Pancreas (tissue), 10 donors: ENCODE measurements around the gene IL36B. TPM values are rescaled to one million over a fixed set of nuclear protein-coding genes. Genes with fewer than 3 reads are reported as not detected.

Source experiments
- ATAC-seq, 4 donors: fragments of 200-7000 bp; cut with Tn5 transposase; one replicate each; pipeline versions ENCODE4 v1.8.0 to v1.9.1; 2020; ENCODE audit warnings: mild to moderate bottlenecking in 4 of 4, moderate library complexity in 4 of 4
- DNase-seq, 6 donors: peaks; one replicate each; pipeline ENCODE4 v3.0.0-alpha.2; 2020
- FAIRE-seq: peaks from 2 replicates; lab custom pipeline; 2012; peaks lifted over from hg19 to GRCh38; lab: Jason Lieb, UNC
- H3K27ac ChIP-seq, 4 donors: fragments of 200-600 bp; sonication (generic); 1 replicate in 3 of 4; 2 replicates in 1 of 4; pipeline versions ENCODE4 v1.5.0 to v1.8.0; 2020
- H3K27me3 ChIP-seq, 4 donors: fragments of 200-600 bp; one replicate each; pipeline ENCODE4 v1.8.0; 2021
- H3K36me3 ChIP-seq, 3 donors: fragments of 200-600 bp; sonication (generic) in 1 of 3; one replicate each; pipeline versions ENCODE4 v1.5.0 to v1.8.0; 2020 to 2021
- H3K4me1 ChIP-seq, 3 donors: fragments of 200-600 bp; one replicate each; pipeline ENCODE4 v1.8.0; 2021
- H3K4me3 ChIP-seq, 4 donors: fragments of 200-600 bp; sonication (generic) in 2 of 4; one replicate each; pipeline versions ENCODE4 v1.5.0 to v1.8.0; 2020 to 2021
- H3K9me3 ChIP-seq, 4 donors: fragments of 200-600 bp; one replicate each; pipeline ENCODE4 v1.8.0; 2021
- WGBS, 2 donors: extraction: QIAGEN DNeasy Blood & Tissue Kit; methylation state at CpG; one replicate each; pipeline ENCODE4 v1.1.7; 2013; 5-methylcytosine and 5-hydroxymethylcytosine counted together
- intact Hi-C, 3 donors: fragments of 100-400 bp; cut with DNase I; formaldehyde crosslinking; loops; one replicate each; pipeline versions ENCODE4 v1.11.1 to v1.14.2; 2022
- polyA plus RNA-seq, 2 donors: library from polyadenylated mRNA; stranded (reverse); fragments of 200-250 nt; gene quantifications; one replicate each; pipeline ENCODE4 v1.2.3, GENCODE V29; 2013
- total RNA-seq, 6 donors: library from RNA; stranded (reverse); fragmentation: NEBNext Ultra II Directional in 4 of 6; extraction: Animal tissue kit (Norgen Biotek cat#: 25700) in 4 of 6; gene quantifications; one replicate each; pipeline versions ENCODE4 v1.2.1 to v1.2.4, GENCODE V29; 2021 to 2023
- TF ChIP-seq, protein P1 (sequence below), 4 donors: fragments of 200-600 bp; sonication (generic) in 3 of 4; IDR thresholded peaks; one replicate each; pipeline versions ENCODE4 v1.5.0 to v1.8.0; 2021; ENCODE audit warnings: antibody characterized with exemption in 4 of 4
- donor health status: healthy with polysubstance abuse.
- donor health status: DM: no; HTN: no; CAD: no; lungs with moderate emphysema.
- donor health status: DM: no; HTN: no; CAD: no.
- donor health status: control.
- donor health status: control.
- donor health status: Bipolar disorder and iron deficiency.
- donor health status: DM: yes; HTN: yes; CAD: no.
- donor health status: DM: no; HTN: no; CAD: no.
- donor health status: DM: no; HTN: no; CAD: no.
- donor health status: DM: yes; HTN: yes; CAD: no.

IL36B gene
- total and polyA plus RNA-seq, 8 donors, result not detected

DNA sequence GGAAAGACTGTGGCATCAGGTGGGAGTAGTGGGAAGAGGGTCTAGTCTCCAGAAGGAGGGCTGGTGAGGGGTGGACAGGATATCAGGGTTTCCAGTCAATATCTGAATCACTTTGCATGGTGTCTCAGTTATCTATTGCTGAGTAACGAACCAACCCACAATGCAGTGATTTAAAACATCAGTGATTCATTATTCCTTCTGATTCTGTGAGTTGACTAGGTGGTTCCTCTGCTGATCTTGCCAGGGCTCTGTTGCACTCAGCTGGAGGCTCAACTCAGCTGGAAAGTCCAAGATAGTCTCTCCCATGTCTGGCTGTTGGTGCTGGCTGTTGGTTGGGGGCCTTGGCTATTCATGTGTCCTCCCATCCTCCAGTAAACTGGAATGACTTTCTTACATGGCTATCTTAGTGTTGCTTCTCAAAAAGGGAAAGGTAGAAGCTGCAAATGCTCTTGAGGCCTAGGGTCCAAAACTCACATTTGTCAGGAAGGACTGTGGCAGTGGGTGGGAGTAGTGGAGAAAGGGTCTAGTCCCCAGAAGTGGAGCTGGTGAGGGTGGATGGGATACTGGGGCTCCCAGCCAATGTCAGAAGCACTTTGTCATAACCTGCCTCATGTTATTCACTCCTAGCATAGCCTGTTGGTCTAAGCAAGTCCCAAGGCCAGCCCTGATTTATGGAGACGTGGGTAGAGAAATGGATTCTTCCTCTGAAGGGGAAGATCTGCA lies 29.0 kb upstream of the IL36B start:
- FAIRE-seq, result no peak
- Histone ChIP-seq H3K4me3 (no peak overlapping the region), H3K27ac (no peak overlapping the region), H3K27me3 (no peaks in the 10 kb centered on the region), H3K4me1 (no peaks in the 10 kb centered on the region), H3K9me3 (no peaks in the 10 kb centered on the region), H3K36me3 (no peaks in the 10 kb centered on the region)
- no peak for DNase-seq
- TF ChIP-seq, protein P1, sequence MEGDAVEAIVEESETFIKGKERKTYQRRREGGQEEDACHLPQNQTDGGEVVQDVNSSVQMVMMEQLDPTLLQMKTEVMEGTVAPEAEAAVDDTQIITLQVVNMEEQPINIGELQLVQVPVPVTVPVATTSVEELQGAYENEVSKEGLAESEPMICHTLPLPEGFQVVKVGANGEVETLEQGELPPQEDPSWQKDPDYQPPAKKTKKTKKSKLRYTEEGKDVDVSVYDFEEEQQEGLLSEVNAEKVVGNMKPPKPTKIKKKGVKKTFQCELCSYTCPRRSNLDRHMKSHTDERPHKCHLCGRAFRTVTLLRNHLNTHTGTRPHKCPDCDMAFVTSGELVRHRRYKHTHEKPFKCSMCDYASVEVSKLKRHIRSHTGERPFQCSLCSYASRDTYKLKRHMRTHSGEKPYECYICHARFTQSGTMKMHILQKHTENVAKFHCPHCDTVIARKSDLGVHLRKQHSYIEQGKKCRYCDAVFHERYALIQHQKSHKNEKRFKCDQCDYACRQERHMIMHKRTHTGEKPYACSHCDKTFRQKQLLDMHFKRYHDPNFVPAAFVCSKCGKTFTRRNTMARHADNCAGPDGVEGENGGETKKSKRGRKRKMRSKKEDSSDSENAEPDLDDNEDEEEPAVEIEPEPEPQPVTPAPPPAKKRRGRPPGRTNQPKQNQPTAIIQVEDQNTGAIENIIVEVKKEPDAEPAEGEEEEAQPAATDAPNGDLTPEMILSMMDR (IDR thresholded peaks at IDR 0.05), result no peak
- intact Hi-C loops, result no loop called here
- WGBS, 2 donors, result 74 to 86% methylated on average over 2 of the region's 2 CpGs
- no peak for ATAC-seq

DNA sequence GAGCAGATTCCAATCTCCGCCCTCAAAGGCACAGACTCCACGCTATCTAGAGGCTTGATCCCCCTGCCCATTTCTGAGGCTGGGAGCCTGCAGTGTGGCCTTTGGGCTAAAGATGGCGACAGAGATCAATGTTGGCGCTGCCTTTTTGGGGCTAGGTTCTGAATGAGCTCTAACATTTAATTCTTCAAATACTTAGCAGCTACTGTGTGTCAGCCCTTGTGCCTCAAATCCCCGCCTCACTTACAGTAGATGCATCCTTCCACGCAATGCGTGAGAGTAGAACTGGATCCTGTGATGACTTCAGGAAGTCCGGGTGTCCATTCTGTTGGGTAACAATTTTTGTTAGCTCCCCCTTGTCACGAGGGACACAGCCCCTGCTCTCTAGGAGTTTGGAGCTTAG lies 27.5 kb upstream of the IL36B start:
- no peaks in the 10 kb centered on the region for H3K4me1 ChIP-seq
- WGBS, 2 donors, result 63 to 64% methylated on average over 9 of the region's 9 CpGs
- no peaks in the 10 kb centered on the region for H3K36me3 ChIP-seq
- no peak overlapping the region for H3K27ac ChIP-seq
- H3K9me3 ChIP-seq, result no peaks in the 10 kb centered on the region
- FAIRE-seq (no peak), ATAC-seq (peak in 2 of 4 donors; percentile 30 to 46), DNase-seq (no peak)
- no peak overlapping the region for H3K4me3 ChIP-seq
- intact Hi-C loops, result no loop called here
- no peaks in the 10 kb centered on the region for H3K27me3 ChIP-seq
- TF ChIP-seq, protein P1 (IDR thresholded peaks at IDR 0.05), result peak in 3 of 4 donors; percentile 7 to 22 (median 14)

DNA sequence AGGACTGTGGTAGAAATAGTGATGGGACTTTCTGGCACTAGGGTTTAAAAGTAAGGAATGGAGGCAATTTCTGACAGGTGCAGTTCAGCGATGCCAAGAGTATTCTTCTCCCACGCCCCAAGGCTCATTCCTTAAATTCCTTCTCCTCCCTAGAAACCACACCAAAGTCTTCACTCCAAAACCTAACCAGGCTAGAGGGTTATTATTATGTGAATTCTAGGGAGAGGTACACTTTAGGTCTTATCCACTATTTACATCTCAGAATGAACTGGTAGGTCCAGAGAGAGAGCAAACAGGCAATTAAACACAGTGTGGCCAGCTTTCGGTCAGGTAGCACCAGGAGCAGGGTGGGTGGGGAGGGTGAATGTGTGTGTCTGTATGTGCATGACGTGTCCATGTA lies 26.5 kb upstream of the IL36B start:
- Histone ChIP-seq H3K27ac (no peak overlapping the region), H3K27me3 (no peaks in the 10 kb centered on the region), H3K4me3 (no peak overlapping the region), H3K9me3 (no peaks in the 10 kb centered on the region), H3K4me1 (no peaks in the 10 kb centered on the region), H3K36me3 (no peaks in the 10 kb centered on the region)
- TF ChIP-seq, protein P1 (IDR thresholded peaks at IDR 0.05), result no peak
- FAIRE-seq, result no peak
- DNase-seq, result no peak
- 81 to 85% methylated on average over 4 of the region's 4 CpGs for WGBS, 2 donors
- no peak for ATAC-seq
- intact Hi-C loops, result no loop called here

DNA sequence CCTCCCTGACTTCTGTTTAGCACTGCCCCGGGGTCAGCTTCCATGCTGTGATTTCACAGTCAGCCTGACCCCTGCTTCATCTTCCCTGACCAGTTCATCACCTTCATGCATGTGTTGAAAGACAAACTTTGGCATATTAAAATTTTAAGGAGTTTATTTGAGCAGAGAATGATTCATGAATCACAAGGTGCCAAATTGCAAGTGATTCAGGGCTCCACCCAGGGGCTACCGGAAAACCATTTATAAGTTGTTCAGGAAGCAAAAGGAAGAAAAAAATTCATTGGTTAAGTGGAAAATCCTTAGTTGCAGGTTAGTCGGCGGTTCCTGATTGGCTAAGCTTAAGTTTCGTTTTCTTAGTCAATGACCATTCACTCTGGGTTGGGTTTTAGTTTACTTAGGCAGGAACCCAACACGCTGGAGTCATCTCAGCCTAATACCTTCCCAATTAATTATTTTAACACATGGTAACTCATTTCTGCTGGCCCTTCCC lies 25.7 kb upstream of the IL36B start:
- no peaks in the 10 kb centered on the region for H3K36me3 ChIP-seq
- ATAC-seq, result peak; percentile 43 to 74 (median 66)
- H3K4me3 ChIP-seq, result no peak overlapping the region
- intact Hi-C loops, result no loop called here
- H3K9me3 ChIP-seq, result no peaks in the 10 kb centered on the region
- WGBS, 2 donors, result 63 to 66% methylated on average over 6 of the region's 6 CpGs
- no peaks in the 10 kb centered on the region for H3K4me1 ChIP-seq
- no peaks in the 10 kb centered on the region for H3K27me3 ChIP-seq
- H3K27ac ChIP-seq, result peak overlapping the region in 1 of 4 donors; percentile 13
- TF ChIP-seq, protein P1 (IDR thresholded peaks at IDR 0.05), result no peak
- no peak for FAIRE-seq
- no peak for DNase-seq

DNA sequence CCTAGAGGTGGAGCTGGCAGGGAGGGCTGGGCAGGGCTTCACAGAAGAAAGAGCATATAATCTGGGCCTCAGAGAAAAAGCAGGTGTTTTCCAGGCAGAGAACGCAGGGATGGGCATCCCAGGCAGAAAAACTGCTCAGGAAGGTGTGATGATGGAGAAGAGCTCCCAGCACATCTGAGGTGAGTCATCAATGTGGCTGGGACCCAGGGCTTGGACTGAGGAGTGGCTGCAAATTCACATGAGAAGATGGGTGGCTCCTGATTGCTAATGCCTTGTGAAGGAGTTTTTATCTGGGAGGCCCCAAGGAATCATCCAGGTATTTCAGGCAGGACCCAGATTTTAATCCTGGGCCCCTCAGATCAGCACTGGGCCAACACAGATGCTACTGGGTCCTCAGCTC lies 25.3 kb upstream of the IL36B start:
- DNase-seq (no peak), FAIRE-seq (no peak), ATAC-seq (peak in 1 of 4 donors; percentile 60)
- Histone ChIP-seq H3K4me1 (no peaks in the 10 kb centered on the region), H3K36me3 (no peaks in the 10 kb centered on the region), H3K27me3 (no peaks in the 10 kb centered on the region), H3K27ac (peak overlapping the region in 1 of 4 donors; percentile 13), H3K9me3 (no peaks in the 10 kb centered on the region), H3K4me3 (no peak overlapping the region)
- intact Hi-C loops, result no loop called here
- TF ChIP-seq, protein P1 (IDR thresholded peaks at IDR 0.05), result no peak
- WGBS, 2 donors, result 76 to 88% methylated on average over 1 of the region's 1 CpG
